Vagina (tissue), 2 donors: ENCODE data around the gene ADPRS. TPM values are rescaled to one million over a fixed set of nuclear protein-coding genes. Genes with fewer than 3 reads are reported as not detected.

Experiments used
- DNase-seq, 2 donors: peaks; one replicate each; pipeline ENCODE4 v3.0.0-alpha.2; 2017; ENCODE audit errors: extremely low spot score in 2 of 2
- H3K27ac ChIP-seq: fragments of 200-600 bp; sonication (generic); one replicate; pipeline ENCODE4 v1.5.1; 2019
- H3K27me3 ChIP-seq: fragments of 200-600 bp; sonication (generic); one replicate; pipeline ENCODE4 v1.5.1; 2019
- H3K36me3 ChIP-seq, 2 donors: fragments of 200-600 bp; sonication (generic); one replicate each; pipeline ENCODE4 v1.5.1; 2017 to 2019
- H3K4me1 ChIP-seq: fragments of 200-600 bp; sonication (generic); one replicate; pipeline ENCODE4 v1.5.1; 2019
- H3K4me3 ChIP-seq, 2 donors: fragments of 200-600 bp; sonication (generic); 1 replicate in 1 of 2; 2 replicates in 1 of 2; pipeline ENCODE4 v1.5.1; 2016 to 2019
- H3K9me3 ChIP-seq: fragments of 200-600 bp; sonication (generic); one replicate; pipeline ENCODE4 v1.5.1; 2019
- CTCF ChIP-seq, 3 experiments: fragments of 450-650 bp in 2 of 3; fragments of 200-600 bp in 1 of 3; sonication (generic) in 1 of 3; IDR thresholded peaks; one replicate each; pipeline ENCODE4 v1.5.1; 2017 to 2019; ENCODE audit warnings: antibody characterized with exemption in 3 of 3, mild to moderate bottlenecking in 2 of 3, moderate library complexity in 2 of 3
- POLR2A ChIP-seq, 2 donors: fragments of 450-650 bp; IDR thresholded peaks; one replicate each; pipeline ENCODE4 v1.6.1; 2017; ENCODE audit warnings: antibody characterized with exemption in 2 of 2, mild to moderate bottlenecking in 2 of 2, moderate library complexity in 2 of 2
- POLR2AphosphoS5 ChIP-seq, 2 donors: sonication (generic); formaldehyde crosslinking; IDR thresholded peaks; one replicate each; pipeline ENCODE4 v1.9.0; 2017; ENCODE audit warnings: antibody characterized with exemption in 2 of 2, mild to moderate bottlenecking in 2 of 2, low read depth in 1 of 2; ENCODE audit not compliant: insufficient read depth in 1 of 2
- intact Hi-C: fragments of 100-400 bp; cut with DNase I; formaldehyde crosslinking; loops from one replicate; pipeline ENCODE4 v1.15.1; 2023
- total RNA-seq: library from RNA; depleted of rRNA; stranded (reverse); fragments of >200 nt; gene quantifications from one replicate; pipeline ENCODE4 v1.2.3, GENCODE V29; 2016

ADPRS gene
- total RNA-seq, 1 donor from 2014 or later = 32.2 TPM

DNA sequence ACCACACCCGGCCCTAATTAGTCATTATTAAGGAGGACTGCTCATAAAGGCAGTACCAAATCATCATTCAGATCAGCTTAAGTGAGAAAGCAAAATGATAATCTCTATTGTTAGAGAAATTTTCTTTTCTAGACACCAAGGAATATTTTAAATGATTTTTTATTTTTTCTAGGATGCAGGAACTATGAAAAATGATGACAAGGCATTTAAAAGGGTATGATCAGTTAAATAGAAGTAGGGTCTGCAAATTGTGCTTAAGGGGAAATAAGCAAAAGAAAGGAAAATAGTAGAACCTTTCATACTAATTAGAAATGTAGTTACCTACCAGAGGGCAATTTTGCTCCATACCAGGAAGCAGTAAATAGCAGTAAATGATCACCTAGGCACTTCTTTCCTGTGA is 26.4 kb upstream of the ADPRS start:
- intact Hi-C loops = no loop called here
- Histone ChIP-seq H3K27ac (no peak overlapping the region), H3K4me1 (no peaks in the 10 kb centered on the region), H3K9me3 (no peaks in the 10 kb centered on the region), H3K4me3 (no peak overlapping the region), H3K27me3 (no peaks in the 10 kb centered on the region), H3K36me3 (peaks cover 0 to 6% of the 10 kb centered on the region in 2 donors)
- TF ChIP-seq POLR2AphosphoS5 (IDR thresholded peaks at IDR 0.05; ENCODE audit: insufficient read depth in 1 of 2, low read depth in 1 of 2) (no peak), POLR2A (IDR thresholded peaks at IDR 0.05) (no peak), CTCF (IDR thresholded peaks at IDR 0.05) (no peak)
- no peak for DNase-seq

GRCh38 chr1:36067871-36068270 is 20.8 kb upstream of the ADPRS start:
- Histone ChIP-seq H3K4me1 (no peaks in the 10 kb centered on the region), H3K36me3 (no peaks in the 10 kb centered on the region), H3K27me3 (no peaks in the 10 kb centered on the region), H3K4me3 (no peak overlapping the region), H3K9me3 (no peaks in the 10 kb centered on the region), H3K27ac (no peak overlapping the region)
- no peak for DNase-seq
- TF ChIP-seq POLR2A (IDR thresholded peaks at IDR 0.05) = no peak
- no peak for TF ChIP-seq POLR2AphosphoS5 (IDR thresholded peaks at IDR 0.05; ENCODE audit: insufficient read depth in 1 of 2, low read depth in 1 of 2)
- TF ChIP-seq CTCF (IDR thresholded peaks at IDR 0.05) = no peak
- intact Hi-C loops = no loop called here

DNA sequence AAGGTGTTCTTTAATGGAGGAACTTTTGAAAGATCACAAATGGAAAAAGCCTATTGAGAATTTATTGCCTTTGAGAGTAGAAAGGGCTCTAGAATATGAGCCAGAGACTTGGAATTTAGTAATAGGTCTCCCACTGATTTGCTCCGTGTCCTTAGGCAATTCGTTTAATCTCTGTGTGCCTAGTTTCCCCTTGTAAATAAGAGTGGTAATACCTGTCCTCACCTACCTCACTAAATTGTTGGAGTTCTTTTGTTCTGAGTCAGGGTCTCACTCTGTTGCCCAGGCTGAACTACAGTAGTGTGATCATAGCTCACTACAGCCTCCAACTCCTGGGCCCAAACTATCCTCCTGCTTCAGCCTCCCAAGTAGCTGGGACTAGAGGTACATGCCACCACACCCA is 19.8 kb upstream of the ADPRS start:
- H3K36me3 ChIP-seq = no peaks in the 10 kb centered on the region
- H3K4me1 ChIP-seq = no peaks in the 10 kb centered on the region
- H3K27me3 ChIP-seq = no peaks in the 10 kb centered on the region
- no peak for DNase-seq
- no peak overlapping the region for H3K27ac ChIP-seq
- no peaks in the 10 kb centered on the region for H3K9me3 ChIP-seq
- no peak for TF ChIP-seq CTCF (IDR thresholded peaks at IDR 0.05)
- no peak for TF ChIP-seq POLR2AphosphoS5 (IDR thresholded peaks at IDR 0.05; ENCODE audit: insufficient read depth in 1 of 2, low read depth in 1 of 2)
- no peak for TF ChIP-seq POLR2A (IDR thresholded peaks at IDR 0.05)
- intact Hi-C loops = no loop called here
- no peak overlapping the region for H3K4me3 ChIP-seq

DNA sequence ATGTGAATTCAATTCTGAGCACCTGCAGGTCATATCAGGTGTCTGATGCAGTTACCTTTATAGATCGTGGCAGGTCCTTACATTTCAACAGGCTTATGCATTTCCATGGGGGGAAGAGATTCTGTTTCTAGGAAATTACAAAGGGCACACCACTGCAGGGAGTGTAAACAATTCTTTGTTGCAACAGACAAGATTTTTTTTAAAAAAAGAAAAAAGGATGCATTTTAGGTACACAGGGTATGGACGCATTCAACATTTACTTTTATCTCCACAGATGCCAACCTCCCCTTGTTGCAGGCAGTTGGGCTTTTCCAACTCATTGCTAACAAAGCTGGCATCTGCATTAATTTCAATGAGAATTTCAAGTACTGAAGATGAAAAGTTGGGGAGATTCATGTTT is 18.3 kb upstream of the ADPRS start:
- intact Hi-C loops = no loop called here
- H3K36me3 ChIP-seq = no peaks in the 10 kb centered on the region
- TF ChIP-seq CTCF (IDR thresholded peaks at IDR 0.05) (no peak), POLR2AphosphoS5 (IDR thresholded peaks at IDR 0.05; ENCODE audit: insufficient read depth in 1 of 2, low read depth in 1 of 2) (no peak), POLR2A (IDR thresholded peaks at IDR 0.05) (no peak)
- no peaks in the 10 kb centered on the region for H3K4me1 ChIP-seq
- no peak for DNase-seq
- no peak overlapping the region for H3K4me3 ChIP-seq
- no peaks in the 10 kb centered on the region for H3K9me3 ChIP-seq
- H3K27ac ChIP-seq = no peak overlapping the region
- H3K27me3 ChIP-seq = no peaks in the 10 kb centered on the region

GRCh38 chr1:36076979-36077573 is 11.6 kb upstream of the ADPRS start:
- H3K9me3 ChIP-seq = no peaks in the 10 kb centered on the region
- intact Hi-C loops = loop anchor here (5.0 kb wide), 1 partner anchor 505 kb away; the partner anchor contains the start of gene TFAP2E
- TF ChIP-seq CTCF (IDR thresholded peaks at IDR 0.05) = no peak
- no peak for TF ChIP-seq POLR2A (IDR thresholded peaks at IDR 0.05)
- no peak for TF ChIP-seq POLR2AphosphoS5 (IDR thresholded peaks at IDR 0.05; ENCODE audit: insufficient read depth in 1 of 2, low read depth in 1 of 2)
- no peaks in the 10 kb centered on the region for H3K27me3 ChIP-seq
- no peaks in the 10 kb centered on the region for H3K36me3 ChIP-seq
- no peak overlapping the region for H3K4me3 ChIP-seq
- no peak overlapping the region for H3K27ac ChIP-seq
- H3K4me1 ChIP-seq = no peaks in the 10 kb centered on the region
- DNase-seq = no peak
